ENCODE results near the gene ANKRA2.
"Not testable (repeated sequence)": the region's sequence is repeated elsewhere in the genome, so short reads cannot be mapped to it uniquely, and the experiment has no call there.

The ANKRA2 gene

GRCh38 chr5:73513996-73514395 is 51.4 kb downstream of the ANKRA2 start:
- TF ChIP-seq CTCF (IDR thresholded peaks at IDR 0.05; ENCODE audit: low read depth, low read length, missing control alignments), result no peak
- no peak overlapping the region for H3K4me3 ChIP-seq (replicated peaks; ENCODE audit: low read depth, low read length)
- DNase-seq (ENCODE audit: extremely low read depth, low read depth), result no peak

DNA sequence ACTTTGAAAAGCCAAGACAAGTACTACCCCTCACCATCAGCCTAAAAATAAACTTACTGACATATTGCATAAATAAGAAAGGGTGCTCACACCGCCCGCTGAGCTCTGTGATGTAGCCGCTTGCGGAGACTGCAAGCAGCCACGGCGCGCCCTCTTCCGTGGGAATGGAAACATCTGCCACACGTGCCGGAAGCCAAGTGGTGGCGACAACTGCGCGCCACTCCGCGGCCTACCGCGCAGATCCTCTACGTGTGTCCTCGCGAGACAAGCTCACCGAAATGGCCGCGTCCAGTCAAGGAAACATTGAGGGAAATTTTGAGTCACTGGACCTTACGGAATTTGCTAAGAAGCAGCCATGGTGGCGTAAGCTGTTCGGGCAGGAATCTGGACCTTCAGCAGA is 56.9 kb downstream of the ANKRA2 start:
- not testable (repeated sequence) for H3K4me3 ChIP-seq (replicated peaks; ENCODE audit: low read depth, low read length); DNase-seq (ENCODE audit: extremely low read depth, low read depth)

- no peak for DNase-seq (ENCODE audit: extremely low read depth, low read depth)
- H3K4me3 ChIP-seq (replicated peaks; ENCODE audit: low read depth, low read length), result no peak overlapping the region
- no peak for TF ChIP-seq CTCF (IDR thresholded peaks at IDR 0.05; ENCODE audit: low read depth, low read length, missing control alignments)
Measured at GRCh38 chr5:73507062-73507461, 58.4 kb downstream of the ANKRA2 start.

DNA sequence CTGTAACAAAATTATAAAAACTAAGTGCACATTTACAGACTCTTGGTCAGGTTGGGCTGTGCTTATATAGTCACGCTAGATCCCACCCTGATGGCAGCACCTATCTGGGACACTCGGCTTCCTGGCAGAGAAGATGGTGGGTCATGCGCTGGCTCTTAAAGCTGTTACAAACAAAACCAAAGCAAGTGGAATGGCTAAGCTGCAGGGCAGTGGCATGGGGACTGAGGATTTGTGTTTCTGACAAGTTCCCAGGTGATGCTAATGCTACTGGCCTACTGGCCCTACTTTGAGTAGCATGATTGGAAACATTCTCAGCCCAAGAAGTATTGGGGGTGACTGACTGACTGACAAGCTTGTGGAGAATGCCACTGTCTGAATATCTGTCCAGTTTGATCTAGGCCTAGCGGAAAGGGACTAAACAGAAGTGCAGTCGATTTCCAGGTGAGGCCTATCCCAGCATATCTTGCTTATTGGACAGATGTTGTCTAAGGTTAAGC is 58.9 kb downstream of the ANKRA2 start:
- DNase-seq (ENCODE audit: extremely low read depth, low read depth), result no peak
- TF ChIP-seq CTCF (IDR thresholded peaks at IDR 0.05; ENCODE audit: low read depth, low read length, missing control alignments), result no peak
- H3K4me3 ChIP-seq (replicated peaks; ENCODE audit: low read depth, low read length), result no peak overlapping the region

Data from HFF-Myc (cell line).